SK-N-SH (cell line): ENCODE results near the gene THSD8. TPM values are rescaled to one million over a fixed set of nuclear protein-coding genes. Genes with fewer than 3 reads are reported as not detected.
A peak's percentile ranks its signal among the peaks of the same experiment; 100 is the strongest.

Experiments used
- CTCF ChIA-PET: fragments of 300-600, 350-600 bp; formaldehyde crosslinking; extraction: SDS; loops from one replicate; lab custom pipeline; 2021; lab: Yijun Ruan, JAX
- POLR2A ChIA-PET: fragments of 350-600 bp; sonication (Branson Sonifier 250); formaldehyde crosslinking; extraction: SDS; loops from one replicate; lab custom pipeline; 2020; ENCODE audit warnings: antibody characterized with exemption, inconsistent platforms; lab: Yijun Ruan, JAX
- DNase-seq: peaks from one replicate; pipeline ENCODE4 v3.0.0; 2012
- H2AFZ ChIP-seq: fragments of 200-600 bp; sonication (generic); 2 replicates; pipeline ENCODE4 v1.8.1; 2016; ENCODE audit warnings: antibody characterized with exemption, mild to moderate bottlenecking, low read depth
- H3F3A ChIP-seq: fragments of 200-600 bp; sonication (generic); replicated peaks from 2 replicates; pipeline ENCODE3; 2016; ENCODE audit warnings: antibody characterized with exemption, mild to moderate bottlenecking; ENCODE audit not compliant: insufficient read depth
- H3K27ac ChIP-seq, 2 experiments: fragments of 200-500 bp in 1 of 2; fragments of 200-600 bp in 1 of 2; sonication (Bioruptor generic) in 1 of 2; sonication (generic), shearing (Covaris generic) in 1 of 2; 2 replicates each; pipeline versions ENCODE4 v1.5.1 to v1.6.1; 2014 to 2016; ENCODE audit warnings: low read depth in 2 of 2, inconsistent platforms in 1 of 2, low read length in 1 of 2, mild to moderate bottlenecking in 1 of 2, mixed read lengths in 1 of 2
- H3K27me3 ChIP-seq: fragments of 200-600 bp; sonication (generic), shearing (Covaris generic); 2 replicates; pipeline ENCODE4 v1.6.1; 2016; ENCODE audit warnings: mixed run types; ENCODE audit not compliant: insufficient read depth
- H3K36me3 ChIP-seq, 2 experiments: fragments of 200-500 bp in 1 of 2; fragments of 200-600 bp in 1 of 2; sonication (Bioruptor generic) in 1 of 2; sonication (generic) in 1 of 2; replicated peaks in 1 of 2; 2 replicates each; pipeline versions ENCODE3 to v1.5.1; 2014 to 2016; ENCODE audit warnings: low read length in 1 of 2, mild to moderate bottlenecking in 1 of 2; ENCODE audit not compliant: insufficient read depth in 2 of 2, control insufficient read depth in 1 of 2
- H3K4me1 ChIP-seq, 2 experiments: fragments of 200-500 bp in 1 of 2; fragments of 200-600 bp in 1 of 2; sonication (Bioruptor generic) in 1 of 2; sonication (generic), shearing (Covaris generic) in 1 of 2; 2 replicates each; pipeline versions ENCODE4 v1.5.1 to v1.6.1; 2014 to 2016; ENCODE audit warnings: low read depth in 1 of 2, low read length in 1 of 2, mixed run types in 1 of 2; ENCODE audit not compliant: insufficient read depth in 2 of 2, control insufficient read depth in 1 of 2
- H3K4me2 ChIP-seq: fragments of 200-600 bp; sonication (generic), shearing (Covaris generic); 2 replicates; pipeline ENCODE4 v1.6.1; 2017; ENCODE audit warnings: mixed run types
- H3K4me3 ChIP-seq, 2 experiments: fragments of 200-500 bp in 1 of 2; fragments of 200-600 bp in 1 of 2; sonication (Bioruptor generic) in 1 of 2; sonication (generic), shearing (Covaris generic) in 1 of 2; 2 replicates each; pipeline versions ENCODE4 v1.5.1 to v1.8.1; 2014 to 2016; ENCODE audit warnings: low read depth in 2 of 2, inconsistent platforms in 1 of 2, low read length in 1 of 2, mild to moderate bottlenecking in 1 of 2, mixed read lengths in 1 of 2, moderate library complexity in 1 of 2
- H3K79me2 ChIP-seq: fragments of 200-600 bp; sonication (generic); 2 replicates; pipeline ENCODE4 v1.8.1; 2017; ENCODE audit warnings: mild to moderate bottlenecking; ENCODE audit not compliant: insufficient read depth
- H3K9ac ChIP-seq: fragments of 200-600 bp; sonication (generic); 2 replicates; pipeline ENCODE4 v1.6.1; 2017; ENCODE audit warnings: mixed run types
- H3K9me2 ChIP-seq: fragments of 200-600 bp; sonication (generic); 2 replicates; pipeline ENCODE4 v1.6.1; 2017; ENCODE audit warnings: mixed run types
- H3K9me3 ChIP-seq: fragments of 200-600 bp; sonication (generic); 2 replicates; pipeline ENCODE4 v1.6.1; 2017; ENCODE audit warnings: mixed run types, mild to moderate bottlenecking, moderate library complexity
- H4K20me1 ChIP-seq: fragments of 200-600 bp; sonication (generic); 2 replicates; pipeline ENCODE4 v1.6.1; 2017; ENCODE audit warnings: mild to moderate bottlenecking, mixed run types; ENCODE audit not compliant: insufficient read depth
- CTCF ChIP-seq: fragments of 200-600 bp; sonication (generic); IDR thresholded peaks from 2 replicates; pipeline ENCODE4 v1.6.1; 2017; ENCODE audit warnings: antibody characterized with exemption, mild to moderate bottlenecking, moderate library complexity
- ELF1 ChIP-seq: IDR thresholded peaks from 2 replicates; pipeline ENCODE4 v1.4.0; 2012
- EP300 ChIP-seq, 2 experiments: IDR thresholded peaks; 2 replicates each; pipeline versions ENCODE4 v1.4.0 to v1.6.1; 2012; ENCODE audit warnings: borderline replicate concordance in 1 of 2, low read depth in 1 of 2, low read length in 1 of 2
- FOXJ3 ChIP-seq: sonication (generic); formaldehyde crosslinking; IDR thresholded peaks from 2 replicates; pipeline ENCODE4 v1.5.1; 2020; ENCODE audit warnings: mild to moderate bottlenecking, missing genetic modification reagents
- IRF3 ChIP-seq: fragments of 150-350 bp; IDR thresholded peaks from 2 replicates; pipeline ENCODE4 v1.6.1; 2016; ENCODE audit warnings: mild to moderate bottlenecking, low read depth, low read length
- JUND ChIP-seq: IDR thresholded peaks from 2 replicates; pipeline ENCODE4 v1.4.0; 2012
- MXI1 ChIP-seq: IDR thresholded peaks from 2 replicates; pipeline ENCODE4 v1.6.1; 2012; ENCODE audit warnings: mild to moderate bottlenecking, low read depth, low read length, improper control_type of control experiment
- NRF1 ChIP-seq: IDR thresholded peaks from 2 replicates; pipeline ENCODE4 v1.6.1; 2012; ENCODE audit warnings: low read depth, mild to moderate bottlenecking, low read length
- PBX3 ChIP-seq: IDR thresholded peaks from 2 replicates; pipeline ENCODE4; 2012
- POLR2AphosphoS5 ChIP-seq: IDR thresholded peaks from 2 replicates; pipeline ENCODE4 v1.6.1; 2012; ENCODE audit warnings: low read depth, low read length
- RAD21 ChIP-seq: IDR thresholded peaks from 2 replicates; pipeline ENCODE4 v1.6.1; 2012; ENCODE audit warnings: mild to moderate bottlenecking, low read length
- RFX5 ChIP-seq: IDR thresholded peaks from 2 replicates; pipeline ENCODE4 v1.6.1; 2012; ENCODE audit warnings: mild to moderate bottlenecking, improper control_type of control experiment, low read length
- SIN3A ChIP-seq: IDR thresholded peaks from 2 replicates; pipeline ENCODE4 v1.6.1; 2012; ENCODE audit warnings: low read depth, mild to moderate bottlenecking, low read length, moderate library complexity, borderline replicate concordance
- SMC3 ChIP-seq: IDR thresholded peaks from 2 replicates; pipeline ENCODE4 v1.6.1; 2012; ENCODE audit warnings: low read depth, low read length, improper control_type of control experiment
- TAF1 ChIP-seq: IDR thresholded peaks from 2 replicates; pipeline ENCODE4 v1.6.1; 2012; ENCODE audit warnings: low read depth, mild to moderate bottlenecking, low read length, moderate library complexity, borderline replicate concordance
- WGBS: methylation state at CpG from one replicate; pipeline ENCODE4 v1.1.6; 2017; ENCODE audit warnings: low lambda C conversion rate; 5-methylcytosine and 5-hydroxymethylcytosine counted together
- polyA plus RNA-seq, 3 experiments: library from polyadenylated mRNA; depleted of rRNA; stranded (reverse); fragments of >200 nt; gene quantifications; 2 replicates each; pipeline ENCODE4 v1.2.3, GENCODE V29; 2012
- small RNA-seq, 7 experiments: library from RNA; depleted of rRNA; stranded (forward); fragments of <200 nt; gene quantifications; one replicate each; pipeline ENCODE3, GENCODE V24; 2012

THSD8 gene
- polyA plus RNA-seq, 1 of the 3 experiments (the other 2 are of a cell fraction), result not detected

- H3K27ac ChIP-seq, result no peak overlapping the region; a peak in 1 of 4 replicates
- POLR2A ChIA-PET, result interaction anchor here (0.6 to 1.7 kb wide), 4 partner anchors 19 to 70 kb away, joined by 3 to 5 read pairs (median 4); no protein-coding TSS in a partner anchor
- no peaks in the 10 kb centered on the region for H3K9me3 ChIP-seq
- H3K4me3 ChIP-seq, result peak overlapping the region in 1 of 2 experiments; percentile 31; a peak in 1 of 4 replicates
- H3K4me2 ChIP-seq, result peak overlapping the region; percentile 24; the same call in 1 of the 2 replicates
- H3K9me2 ChIP-seq, result no peaks in the 10 kb centered on the region
- peak; percentile 55 for TF ChIP-seq MXI1
- no peak for TF ChIP-seq EP300 (IDR thresholded peaks at IDR 0.05; ENCODE audit: borderline replicate concordance in 1 of 2, low read depth in 1 of 2, low read length in 1 of 2)
- TF ChIP-seq FOXJ3 (CRISPR knock-in tag), result no peak
- no peak for TF ChIP-seq JUND
- TF ChIP-seq RFX5, result no peak
- TF ChIP-seq RAD21, result peak; percentile 89
- peak; percentile 77 for TF ChIP-seq SMC3
- TF ChIP-seq SIN3A, result no peak
- TF ChIP-seq IRF3, result no peak
- TF ChIP-seq PBX3, result no peak
- TF ChIP-seq ELF1, result no peak
- TF ChIP-seq NRF1, result peak; percentile 45; the same call in 1 of the 2 replicates
- TF ChIP-seq TAF1, result no peak
- no peak for TF ChIP-seq POLR2AphosphoS5
- peak; percentile 93 for TF ChIP-seq CTCF
- DNase-seq, result peak; percentile 95
- 53% methylated on average over 31 of the region's 69 CpGs for WGBS
- no peaks in the 10 kb centered on the region for H3K79me2 ChIP-seq
- H3K27me3 ChIP-seq, result no peaks in the 10 kb centered on the region
- H3K4me1 ChIP-seq, result peaks cover 0 to 2% of the 10 kb centered on the region in 2 experiments; a peak in 1 of 4 replicates
- peak overlapping the region; percentile 4; the same call in 1 of the 2 replicates for H2AFZ ChIP-seq
- H3K36me3 ChIP-seq, result no peaks in the 10 kb centered on the region
- no peaks in the 10 kb centered on the region for H3F3A ChIP-seq
- no peaks in the 10 kb centered on the region for H4K20me1 ChIP-seq
- H3K9ac ChIP-seq, result no peak overlapping the region
- CTCF ChIA-PET, result interaction anchor here (0.5 to 4.9 kb wide), 56 partner anchors 8 to 1134 kb away, joined by 3 to 69 read pairs (median 4); partner anchors contain the start of genes BEST2, DNASE2, FARSA and FBXW9
Measured at GRCh38 chr19:12847159-12848139, 45.6 kb downstream of the THSD8 start.

Small RNAs within 50 kb of the gene (small RNA-seq; reads per million reads assigned to genes)
- gene MIR5684 (0 to 0.52 (median 0) reads per million in 7 experiments), gene MIR6794 (0 to 0.52 (median 0) reads per million in 7 experiments)

Other genes with a start within 250 kb of the THSD8 start
- 1.3 TPM in 2 replicates for gene ZNF490, start 191.3 kb upstream of the THSD8 start, polyA plus RNA-seq (2012; rRNA removed)
- gene ZNF791, start 191.1 kb upstream of the THSD8 start, polyA plus RNA-seq (2012; rRNA removed), result 8.9 and 9.3 TPM in 2 replicates
- gene MAN2B1, start 135.3 kb upstream of the THSD8 start, polyA plus RNA-seq (2012; rRNA removed), result 43.2 and 47.0 TPM in 2 replicates
- 12.8 and 18.2 TPM in 2 replicates for gene WDR83, start 135.3 kb upstream of the THSD8 start, polyA plus RNA-seq (2012; rRNA removed)
- 179 and 192 TPM in 2 replicates for gene DHPS, start 120.2 kb upstream of the THSD8 start, polyA plus RNA-seq (2012; rRNA removed)
- not detected in 2 replicates for gene GNG14, start 114.1 kb upstream of the THSD8 start, polyA plus RNA-seq (2012; rRNA removed)
- 25.9 and 26.6 TPM in 2 replicates for gene FBXW9, start 105.4 kb upstream of the THSD8 start, polyA plus RNA-seq (2012; rRNA removed)
- gene TNPO2, start 78.1 kb upstream of the THSD8 start, polyA plus RNA-seq (2012; rRNA removed), result 82.4 and 112 TPM in 2 replicates
- 294 and 466 TPM in 2 replicates for gene TRIR, start 67.4 kb upstream of the THSD8 start, polyA plus RNA-seq (2012; rRNA removed)
- gene GET3, start 64.6 kb upstream of the THSD8 start, polyA plus RNA-seq (2012; rRNA removed), result 250 and 264 TPM in 2 replicates
- not detected in 2 replicates for gene BEST2, start 50.3 kb upstream of the THSD8 start, polyA plus RNA-seq (2012; rRNA removed)
- 23.9 and 33.0 TPM in 2 replicates for gene HOOK2, start 26.5 kb upstream of the THSD8 start, polyA plus RNA-seq (2012; rRNA removed)
- gene JUNB, start 10.6 kb upstream of the THSD8 start, polyA plus RNA-seq (2012; rRNA removed), result 165 and 224 TPM in 2 replicates
- gene PRDX2, start 269 bp upstream of the THSD8 start, polyA plus RNA-seq (2012; rRNA removed), result 215 and 341 TPM in 2 replicates
- gene RNASEH2A, start 4.5 kb downstream of the THSD8 start, polyA plus RNA-seq (2012; rRNA removed), result 35.2 and 48.1 TPM in 2 replicates
- 0.47 and 0.72 TPM in 2 replicates for gene RTBDN, start 32.5 kb downstream of the THSD8 start, polyA plus RNA-seq (2012; rRNA removed)
- 4.3 and 9.7 TPM in 2 replicates for gene MAST1, start 36.4 kb downstream of the THSD8 start, polyA plus RNA-seq (2012; rRNA removed)
- gene DNASE2, start 79.4 kb downstream of the THSD8 start, polyA plus RNA-seq (2012; rRNA removed), result 29.8 and 40.7 TPM in 2 replicates
- gene KLF1, start 85.1 kb downstream of the THSD8 start, polyA plus RNA-seq (2012; rRNA removed), result not detected in 2 replicates
- 29.4 and 36.6 TPM in 2 replicates for gene GCDH, start 89.1 kb downstream of the THSD8 start, polyA plus RNA-seq (2012; rRNA removed)
- 0.44 and 1.1 TPM in 2 replicates for gene SYCE2, start 117.2 kb downstream of the THSD8 start, polyA plus RNA-seq (2012; rRNA removed)
- gene FARSA, start 131.6 kb downstream of the THSD8 start, polyA plus RNA-seq (2012; rRNA removed), result 56.8 and 170 TPM in 2 replicates
- gene CALR, start 136.5 kb downstream of the THSD8 start, polyA plus RNA-seq (2012; rRNA removed), result 1,316 and 1,334 TPM in 2 replicates
- gene RAD23A, start 143.8 kb downstream of the THSD8 start, polyA plus RNA-seq (2012; rRNA removed), result 60.4 and 116 TPM in 2 replicates
- 65.7 and 91.8 TPM in 2 replicates for gene GADD45GIP1, start 155.2 kb downstream of the THSD8 start, polyA plus RNA-seq (2012; rRNA removed)
- 1.0 and 1.6 TPM in 2 replicates for gene DAND5, start 167.5 kb downstream of the THSD8 start, polyA plus RNA-seq (2012; rRNA removed)
- gene NFIX, start 193.4 kb downstream of the THSD8 start, polyA plus RNA-seq (2012; rRNA removed), result 5.1 and 14.8 TPM in 2 replicates